Esophagus squamous epithelium (tissue), 4 donors: Measurements from ENCODE around the gene ADGRG7.

Experiments
- POLR2A ChIP-seq, 4 donors: fragments of 450-650 bp; IDR thresholded peaks; one replicate each; pipeline ENCODE4 v1.6.1; 2017; ENCODE audit warnings: antibody characterized with exemption in 4 of 4, mild to moderate bottlenecking in 4 of 4, moderate library complexity in 3 of 4
- TF ChIP-seq, protein P1 (sequence below), 6 experiments: fragments of 450-650 bp in 4 of 6; fragments of 200-600 bp in 2 of 6; sonication (generic) in 2 of 6; IDR thresholded peaks; one replicate each; pipeline ENCODE4 v1.5.1; 2016 to 2019; ENCODE audit warnings: antibody characterized with exemption in 6 of 6, mild to moderate bottlenecking in 4 of 6, moderate library complexity in 4 of 6

DNA sequence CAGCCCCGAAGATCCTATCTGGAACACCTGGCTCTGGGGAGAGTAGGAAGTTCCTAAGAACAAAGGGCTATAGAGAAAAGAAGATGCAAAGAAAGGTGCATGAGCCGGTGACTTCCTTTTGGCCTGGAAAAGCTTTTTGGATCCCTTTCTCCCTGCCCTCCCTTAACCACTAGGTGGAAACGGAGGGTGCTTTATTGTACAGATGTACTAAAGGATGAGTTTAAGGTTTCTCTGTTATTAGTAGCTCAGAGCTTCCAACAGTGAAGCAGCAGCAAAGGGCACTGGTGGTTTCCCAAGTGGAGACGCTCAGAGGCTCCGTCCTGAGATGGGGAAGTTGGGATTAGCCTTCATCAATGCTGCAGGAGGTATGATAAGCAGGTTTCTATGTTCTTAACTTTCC is 5.9 kb upstream of the ADGRG7 start:
- TF ChIP-seq, protein P1, sequence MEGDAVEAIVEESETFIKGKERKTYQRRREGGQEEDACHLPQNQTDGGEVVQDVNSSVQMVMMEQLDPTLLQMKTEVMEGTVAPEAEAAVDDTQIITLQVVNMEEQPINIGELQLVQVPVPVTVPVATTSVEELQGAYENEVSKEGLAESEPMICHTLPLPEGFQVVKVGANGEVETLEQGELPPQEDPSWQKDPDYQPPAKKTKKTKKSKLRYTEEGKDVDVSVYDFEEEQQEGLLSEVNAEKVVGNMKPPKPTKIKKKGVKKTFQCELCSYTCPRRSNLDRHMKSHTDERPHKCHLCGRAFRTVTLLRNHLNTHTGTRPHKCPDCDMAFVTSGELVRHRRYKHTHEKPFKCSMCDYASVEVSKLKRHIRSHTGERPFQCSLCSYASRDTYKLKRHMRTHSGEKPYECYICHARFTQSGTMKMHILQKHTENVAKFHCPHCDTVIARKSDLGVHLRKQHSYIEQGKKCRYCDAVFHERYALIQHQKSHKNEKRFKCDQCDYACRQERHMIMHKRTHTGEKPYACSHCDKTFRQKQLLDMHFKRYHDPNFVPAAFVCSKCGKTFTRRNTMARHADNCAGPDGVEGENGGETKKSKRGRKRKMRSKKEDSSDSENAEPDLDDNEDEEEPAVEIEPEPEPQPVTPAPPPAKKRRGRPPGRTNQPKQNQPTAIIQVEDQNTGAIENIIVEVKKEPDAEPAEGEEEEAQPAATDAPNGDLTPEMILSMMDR (IDR thresholded peaks at IDR 0.05) = peak in 4 of 6 experiments; percentile 28 to 57 (median 36)
- no peak for TF ChIP-seq POLR2A (IDR thresholded peaks at IDR 0.05)
